Stimulated activated CD8-positive, alpha-beta memory T cell treated with anti-CD3 and anti-CD28 coated beads, Interleukin-7, amount 100 ng/mL, for 1 hour (primary cell): ENCODE results near the gene GSE1.

Experiments
- DNase-seq, 2 donors: peaks; one replicate each; pipeline ENCODE4 v3.0.0-alpha.2; 2020; ENCODE audit warnings: low read depth in 2 of 2

The GSE1 gene

GRCh38 chr16:85616607-85617321, 3.6 kb downstream of the GSE1 start:
- DNase-seq, result no peak

- no peak for DNase-seq
Measured at GRCh38 chr16:85617948-85618347, 4.8 kb downstream of the GSE1 start.

- no peak for DNase-seq
Measured at GRCh38 chr16:85618521-85618920, 5.4 kb downstream of the GSE1 start.

GRCh38 chr16:85619101-85619891, 6.2 kb downstream of the GSE1 start:
- DNase-seq, result no peak

GRCh38 chr16:85620374-85620773, 7.3 kb downstream of the GSE1 start:
- DNase-seq, result no peak

GRCh38 chr16:85621698-85622428, 8.7 kb downstream of the GSE1 start:
- DNase-seq, result no peak

GRCh38 chr16:85622683-85623082, 9.6 kb downstream of the GSE1 start:
- DNase-seq, result no peak

- no peak for DNase-seq
Measured at GRCh38 chr16:85623250-85623649, 10.1 kb downstream of the GSE1 start.

GRCh38 chr16:85623997-85624601, 11.0 kb downstream of the GSE1 start:
- DNase-seq, result no peak

GRCh38 chr16:85624646-85625045, 11.5 kb downstream of the GSE1 start:
- DNase-seq, result no peak

- DNase-seq, result no peak
Measured at GRCh38 chr16:85625053-85625452, 11.9 kb downstream of the GSE1 start.

GRCh38 chr16:85625485-85626117, 12.5 kb downstream of the GSE1 start:
- no peak for DNase-seq

- DNase-seq, result no peak
Measured at GRCh38 chr16:85626191-85626981, 13.3 kb downstream of the GSE1 start.

- no peak for DNase-seq
Measured at GRCh38 chr16:85627089-85627488, 14.0 kb downstream of the GSE1 start.

GRCh38 chr16:85627526-85628264, 14.6 kb downstream of the GSE1 start:
- DNase-seq, result no peak

GRCh38 chr16:85628265-85628556, 15.1 kb downstream of the GSE1 start:
- no peak for DNase-seq

- no peak for DNase-seq
Measured at GRCh38 chr16:85628645-85629044, 15.5 kb downstream of the GSE1 start.

- no peak for DNase-seq
Measured at GRCh38 chr16:85629326-85629725, 16.2 kb downstream of the GSE1 start.

- DNase-seq, result no peak
Measured at GRCh38 chr16:85629853-85630252, 16.7 kb downstream of the GSE1 start.

- DNase-seq, result no peak
Measured at GRCh38 chr16:85631230-85631629, 18.1 kb downstream of the GSE1 start.
